ENCODE measurements around the gene B4GALT1.

The B4GALT1 gene

GRCh38 chr9:33198165-33198564 is 31.0 kb upstream of the B4GALT1 start:
- TF ChIP-seq CTCF (conservative IDR thresholded peaks at IDR 0.05; ENCODE audit: low read depth, low read length): no peak
- no peak overlapping the region for H3K4me3 ChIP-seq (ENCODE audit: low read length)
- no peak for DNase-seq (ENCODE audit: low read depth)

- DNase-seq (ENCODE audit: low read depth): no peak
- TF ChIP-seq CTCF (conservative IDR thresholded peaks at IDR 0.05; ENCODE audit: low read depth, low read length): no peak
- H3K4me3 ChIP-seq (ENCODE audit: low read length): no peak overlapping the region
These were observed 30.4 kb upstream of the B4GALT1 start for GRCh38 chr9:33197279-33198152.

- no peak for DNase-seq (ENCODE audit: low read depth)
- no peak for TF ChIP-seq CTCF (conservative IDR thresholded peaks at IDR 0.05; ENCODE audit: low read depth, low read length)
- no peak overlapping the region for H3K4me3 ChIP-seq (ENCODE audit: low read length)
These were observed 29.6 kb upstream of the B4GALT1 start for GRCh38 chr9:33196736-33197135.

- no peak for DNase-seq (ENCODE audit: low read depth)
- TF ChIP-seq CTCF (conservative IDR thresholded peaks at IDR 0.05; ENCODE audit: low read depth, low read length): no peak
- no peak overlapping the region for H3K4me3 ChIP-seq (ENCODE audit: low read length)
These were observed 26.7 kb upstream of the B4GALT1 start for GRCh38 chr9:33193818-33194217.

- no peak for DNase-seq (ENCODE audit: low read depth)
- no peak overlapping the region for H3K4me3 ChIP-seq (ENCODE audit: low read length)
- no peak for TF ChIP-seq CTCF (conservative IDR thresholded peaks at IDR 0.05; ENCODE audit: low read depth, low read length)
These were observed 25.5 kb upstream of the B4GALT1 start for GRCh38 chr9:33192493-33193255.

GRCh38 chr9:33190021-33190705 is 23.0 kb upstream of the B4GALT1 start:
- no peak for DNase-seq (ENCODE audit: low read depth)
- TF ChIP-seq CTCF (conservative IDR thresholded peaks at IDR 0.05; ENCODE audit: low read depth, low read length): no peak
- no peak overlapping the region for H3K4me3 ChIP-seq (ENCODE audit: low read length)

Measured in retinal pigment epithelial cell (primary cell).